HG02642 (cell line): ENCODE data around the gene FDXACB1.

ENCODE experiments used
- ATAC-seq: cut with Tn5 transposase; IDR thresholded peaks from one replicate; pipeline ENCODE4 v1.9.1; 2021; ENCODE audit warnings: mild to moderate bottlenecking; ENCODE audit not compliant: unreplicated experiment, poor library complexity

FDXACB1 gene

GRCh38 chr11:111846636-111847035, 32.3 kb downstream of the FDXACB1 start:
- no peak for ATAC-seq

- ATAC-seq = no peak
Observed at GRCh38 chr11:111846063-111846462, 32.9 kb downstream of the FDXACB1 start.

- no peak for ATAC-seq
Observed at GRCh38 chr11:111845276-111846028, 33.5 kb downstream of the FDXACB1 start.

DNA sequence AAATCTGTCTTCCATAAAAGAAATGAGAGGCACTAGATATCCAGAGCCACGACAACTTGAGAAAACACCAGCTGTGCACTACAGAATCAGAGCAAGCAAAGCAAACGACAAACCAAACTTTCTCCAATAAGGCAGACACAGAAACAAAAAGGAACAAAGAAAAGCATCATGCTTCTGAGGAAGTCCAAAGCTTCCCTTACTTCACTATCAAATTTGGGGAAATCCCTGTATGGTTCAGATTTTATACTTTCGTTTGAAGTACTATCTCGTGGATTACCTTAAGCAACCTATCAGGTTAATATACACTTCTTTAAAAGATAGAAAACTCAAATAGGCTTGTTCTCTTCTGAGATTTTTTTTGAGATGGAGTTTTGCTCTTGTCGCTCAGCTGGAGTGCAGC, 35.3 kb downstream of the FDXACB1 start:
- no peak for ATAC-seq

GRCh38 chr11:111841370-111842053, 37.5 kb downstream of the FDXACB1 start:
- no peak for ATAC-seq

- no peak for ATAC-seq
Observed at GRCh38 chr11:111840143-111840542, 38.8 kb downstream of the FDXACB1 start.

DNA sequence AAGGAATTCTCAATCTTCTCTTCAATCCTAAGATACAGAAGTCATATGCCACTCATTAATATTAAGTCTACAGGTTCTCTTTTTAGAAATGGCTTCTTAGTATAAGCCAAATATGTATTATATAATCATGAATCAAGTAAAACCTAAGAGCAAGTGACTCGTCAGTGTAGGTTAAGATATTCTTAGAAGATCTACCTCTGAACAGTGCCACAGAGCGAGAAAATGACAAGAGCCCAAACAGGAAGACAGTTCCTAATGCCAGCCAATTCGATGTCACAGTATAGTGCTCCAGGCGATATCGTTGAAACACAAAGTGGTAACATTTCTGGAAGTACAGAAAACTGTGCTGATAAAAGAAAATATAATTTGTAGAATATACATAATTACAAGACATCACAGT, 40.9 kb downstream of the FDXACB1 start:
- no peak for ATAC-seq

GRCh38 chr11:111837366-111837891, 41.5 kb downstream of the FDXACB1 start:
- no peak for ATAC-seq

DNA sequence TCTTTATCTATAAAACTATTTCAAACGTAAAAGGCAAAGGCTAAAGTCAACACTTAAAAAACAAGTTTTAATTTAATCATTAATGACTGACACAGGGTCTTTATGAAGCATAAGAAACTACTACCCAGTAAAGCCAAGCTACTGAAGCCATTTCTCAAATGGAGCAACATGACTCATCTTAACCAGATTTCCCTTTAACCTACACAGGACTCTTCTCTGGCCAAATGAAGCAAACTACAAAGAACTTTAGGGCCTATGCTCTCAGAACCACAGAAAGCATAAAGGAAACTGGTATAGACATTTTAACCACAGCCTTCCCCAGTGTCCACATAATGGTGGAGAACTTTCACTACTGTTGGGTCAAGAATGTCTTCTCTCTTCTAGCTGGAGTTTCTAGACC, 42.2 kb downstream of the FDXACB1 start:
- ATAC-seq = peak; percentile 73

DNA sequence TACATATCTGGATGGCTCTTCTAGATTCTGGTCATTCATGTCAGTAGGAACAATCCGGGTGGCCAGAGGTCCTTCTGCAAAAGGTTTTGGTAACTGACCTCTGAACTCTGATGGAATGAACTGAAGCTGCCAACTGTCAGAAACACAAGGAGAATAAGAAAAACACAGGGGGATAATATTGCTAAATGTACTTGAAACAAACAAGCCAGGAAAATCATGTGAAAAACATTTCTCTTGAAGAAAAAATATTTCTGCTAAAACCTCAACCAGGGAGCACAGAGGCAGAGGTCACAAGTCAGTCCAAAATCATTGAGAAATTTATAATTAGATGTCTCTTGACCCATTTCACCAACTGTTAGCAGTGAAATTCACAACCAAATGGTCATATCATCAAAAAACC, 42.8 kb downstream of the FDXACB1 start:
- ATAC-seq = no peak

DNA sequence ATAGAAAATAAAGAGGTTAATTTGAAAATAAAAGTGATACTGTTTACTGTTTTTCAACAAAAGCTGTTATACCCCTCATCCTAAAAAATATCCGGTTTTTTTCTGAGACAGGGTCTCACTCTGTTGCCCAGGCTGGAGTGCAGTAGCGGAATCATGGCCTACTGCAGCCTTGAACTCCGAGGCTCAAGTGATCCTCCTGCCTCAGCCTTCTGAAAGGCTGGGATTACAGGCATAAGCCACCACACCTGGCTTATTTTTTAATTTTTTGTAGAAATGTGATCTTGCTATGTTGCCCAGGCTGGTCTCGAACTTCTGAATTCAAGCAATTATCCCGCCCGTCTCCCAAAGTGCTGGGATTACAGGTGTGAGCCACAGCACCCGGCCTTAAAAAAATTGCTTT, 43.3 kb downstream of the FDXACB1 start:
- no peak for ATAC-seq

GRCh38 chr11:111834432-111835163, 44.4 kb downstream of the FDXACB1 start:
- ATAC-seq = no peak

- no peak for ATAC-seq
Observed at GRCh38 chr11:111833524-111833923, 45.4 kb downstream of the FDXACB1 start.

DNA sequence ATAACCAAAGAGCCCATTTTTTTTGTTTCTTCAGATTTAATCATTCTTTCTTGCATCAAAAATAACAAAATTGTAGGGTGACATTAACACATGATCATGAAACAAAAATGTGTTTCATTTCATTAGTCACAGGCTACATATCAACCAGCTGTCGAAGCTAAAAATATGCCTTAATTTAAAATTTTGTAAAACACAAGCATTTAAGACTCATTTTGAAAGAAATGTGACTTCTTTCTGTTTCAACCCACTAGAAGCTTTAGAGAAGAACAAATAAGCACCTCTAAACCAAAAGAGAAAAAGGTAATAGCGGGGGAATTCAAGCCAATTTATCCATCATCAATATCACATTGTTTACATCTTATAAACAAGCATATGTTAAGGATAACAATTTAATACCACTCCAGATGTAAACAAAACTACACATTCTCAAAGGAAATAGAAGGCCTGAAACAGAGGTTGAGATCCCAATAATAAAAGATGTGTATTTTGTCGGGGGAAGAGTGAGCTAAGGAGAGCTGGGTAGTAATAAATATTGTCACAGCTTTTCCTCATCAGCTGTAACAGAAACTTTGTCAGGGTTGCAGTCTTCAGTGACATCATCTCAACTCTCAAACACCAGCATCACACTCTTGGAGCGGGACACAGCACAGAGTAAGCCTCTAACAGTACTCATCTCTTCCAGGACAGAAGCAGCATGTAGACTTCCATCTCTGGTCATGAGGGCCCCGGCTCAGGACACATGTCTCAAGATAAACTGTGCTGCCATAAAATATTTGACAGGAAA, 49.6 kb downstream of the FDXACB1 start:
- ATAC-seq = peak; percentile 75

GRCh38 chr11:111826322-111826950, 52.5 kb downstream of the FDXACB1 start:
- ATAC-seq = no peak
